Activated T-cell treated with anti-CD3 and anti-CD28 coated beads, Interleukin-2, amount 50 U/mL, for 24 hours (primary cell): Measurements from ENCODE around the gene CSNK2A1.
"Not testable (repeated sequence)": the region's sequence is repeated elsewhere in the genome, so short reads cannot be mapped to it uniquely, and the experiment has no call there.

Experiments
- DNase-seq: peaks from one replicate; pipeline ENCODE4 v3.0.0-alpha.2; 2020
- H3K27ac Mint-ChIP-seq: 2 replicates; pipeline ENCODE4 v1.8.0; 2020; ENCODE audit warnings: mild to moderate bottlenecking, mixed read lengths
- H3K27me3 Mint-ChIP-seq: 2 replicates; pipeline ENCODE4 v1.8.0; 2020; ENCODE audit warnings: mixed read lengths
- H3K36me3 Mint-ChIP-seq: 2 replicates; pipeline ENCODE4 v1.8.0; 2020; ENCODE audit warnings: low read depth, mixed read lengths
- H3K4me1 Mint-ChIP-seq: 2 replicates; pipeline ENCODE4 v1.8.0; 2020; ENCODE audit warnings: low read depth, mixed read lengths
- H3K4me3 Mint-ChIP-seq: 2 replicates; pipeline ENCODE4 v1.8.0; 2020; ENCODE audit warnings: mild to moderate bottlenecking, moderate library complexity, mixed read lengths
- H3K9me3 Mint-ChIP-seq: 2 replicates; pipeline ENCODE4 v1.8.0; 2020; ENCODE audit warnings: mixed read lengths

Gene CSNK2A1

DNA sequence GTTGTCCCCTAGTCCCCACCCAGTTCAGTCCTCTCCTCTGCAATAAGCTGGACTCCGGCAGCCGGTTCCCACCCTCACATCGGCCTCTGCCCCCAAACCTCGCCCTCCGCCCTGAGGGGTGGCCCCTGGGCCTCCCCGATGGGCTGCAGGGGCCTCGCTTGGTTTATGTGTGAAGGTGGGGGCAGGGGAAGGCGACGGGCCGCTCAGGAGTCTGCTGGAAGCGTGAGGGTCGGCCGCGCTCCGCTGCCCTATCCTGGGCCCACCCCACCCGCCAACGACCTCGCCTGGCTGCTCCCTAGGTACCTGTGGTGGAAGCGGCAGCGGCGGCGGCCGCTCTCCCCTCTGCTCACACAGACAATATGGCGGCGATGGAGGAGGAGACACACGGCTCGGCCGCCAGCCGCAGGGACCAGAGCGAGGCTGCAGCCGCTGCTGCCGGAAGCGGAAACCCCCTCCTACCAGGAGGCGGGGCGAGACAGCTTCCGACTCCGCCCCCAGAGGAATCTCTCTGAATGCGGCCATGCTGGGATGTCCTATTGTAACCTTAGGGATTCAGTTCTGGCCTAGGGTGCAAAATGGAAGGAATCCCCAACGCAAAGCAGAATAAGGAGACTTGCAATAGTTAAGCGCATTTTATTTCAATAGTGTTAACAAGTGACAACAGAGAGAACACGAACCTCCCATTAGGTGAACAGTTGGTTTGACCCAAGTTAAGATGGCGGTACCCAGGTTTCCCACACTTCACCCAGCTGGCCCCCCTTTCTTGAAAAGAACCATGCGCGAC, at the start of gene CSNK2A1:
Gene CSNK2A1, minus strand, starts transcription at position 422 of the 784 bp plus-strand sequence. CDS start 35,239 bp downstream, outside the sequence.
- H3K27ac Mint-ChIP-seq, result peak within 1 kb of the TSS; percentile 98

DNA sequence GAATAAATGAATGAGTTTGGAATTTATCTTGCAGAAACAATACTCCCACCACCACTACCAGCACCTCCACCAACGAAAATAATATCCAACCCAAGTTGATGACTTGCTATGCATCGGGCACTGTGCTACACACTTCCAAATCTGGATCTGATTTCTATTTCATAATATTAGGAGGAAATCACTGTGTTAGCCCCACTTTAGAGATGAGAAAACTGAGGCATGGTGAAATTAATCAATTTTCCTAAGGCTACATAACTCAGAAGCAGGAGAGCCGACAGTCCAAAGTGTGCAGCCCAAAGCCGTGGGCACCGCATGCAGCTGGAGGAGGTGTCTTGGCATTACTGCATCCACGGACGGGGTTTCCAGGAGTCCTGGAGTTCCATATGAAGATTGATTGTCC, 48.9 kb upstream of the CSNK2A1 start:
- Mint-ChIP-seq H3K27me3 (peaks cover 24% of the 10 kb centered on the region), H3K9me3 (no peaks in the 10 kb centered on the region), H3K36me3 (no peaks in the 10 kb centered on the region), H3K27ac (no peak overlapping the region), H3K4me1 (peaks cover 10% of the 10 kb centered on the region), H3K4me3 (no peak overlapping the region)
- no peak for DNase-seq

More for the DNA sequence above, at the start of gene CSNK2A1:
- peak; percentile 98 for DNase-seq
- Mint-ChIP-seq H3K4me1 (peaks cover 54% of the 10 kb centered on the region), H3K27me3 (no peaks in the 10 kb centered on the region), H3K36me3 (peaks cover 45% of the 10 kb centered on the region), H3K4me3 (peak within 1 kb of the TSS; percentile 87), H3K9me3 (peaks cover 6% of the 10 kb centered on the region)

DNA sequence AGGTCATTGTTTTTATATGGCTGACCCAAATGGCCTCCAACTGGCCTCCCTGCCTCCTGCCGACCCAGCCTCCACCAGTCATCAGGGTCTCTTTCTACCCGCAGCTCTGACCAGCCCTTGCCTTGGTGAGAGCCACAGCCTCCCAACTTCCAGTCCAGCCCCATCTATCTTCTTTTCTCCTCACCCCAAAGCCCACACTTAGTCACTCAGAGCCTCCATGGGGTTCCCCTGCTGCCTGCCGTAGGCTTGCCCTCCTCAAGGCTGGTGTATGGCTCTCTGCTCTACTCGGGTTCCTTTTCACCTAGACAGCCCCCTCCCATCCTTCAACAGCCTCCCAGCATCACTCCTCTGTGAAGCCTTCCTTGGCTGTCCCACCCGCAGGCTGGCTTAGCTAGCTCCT, 48.4 kb upstream of the CSNK2A1 start:
- no peaks in the 10 kb centered on the region for H3K9me3 Mint-ChIP-seq
- no peaks in the 10 kb centered on the region for H3K36me3 Mint-ChIP-seq
- DNase-seq, result no peak
- H3K27me3 Mint-ChIP-seq, result peaks cover 24% of the 10 kb centered on the region
- H3K4me1 Mint-ChIP-seq, result peaks cover 10% of the 10 kb centered on the region
- no peak overlapping the region for H3K4me3 Mint-ChIP-seq
- no peak overlapping the region for H3K27ac Mint-ChIP-seq

DNA sequence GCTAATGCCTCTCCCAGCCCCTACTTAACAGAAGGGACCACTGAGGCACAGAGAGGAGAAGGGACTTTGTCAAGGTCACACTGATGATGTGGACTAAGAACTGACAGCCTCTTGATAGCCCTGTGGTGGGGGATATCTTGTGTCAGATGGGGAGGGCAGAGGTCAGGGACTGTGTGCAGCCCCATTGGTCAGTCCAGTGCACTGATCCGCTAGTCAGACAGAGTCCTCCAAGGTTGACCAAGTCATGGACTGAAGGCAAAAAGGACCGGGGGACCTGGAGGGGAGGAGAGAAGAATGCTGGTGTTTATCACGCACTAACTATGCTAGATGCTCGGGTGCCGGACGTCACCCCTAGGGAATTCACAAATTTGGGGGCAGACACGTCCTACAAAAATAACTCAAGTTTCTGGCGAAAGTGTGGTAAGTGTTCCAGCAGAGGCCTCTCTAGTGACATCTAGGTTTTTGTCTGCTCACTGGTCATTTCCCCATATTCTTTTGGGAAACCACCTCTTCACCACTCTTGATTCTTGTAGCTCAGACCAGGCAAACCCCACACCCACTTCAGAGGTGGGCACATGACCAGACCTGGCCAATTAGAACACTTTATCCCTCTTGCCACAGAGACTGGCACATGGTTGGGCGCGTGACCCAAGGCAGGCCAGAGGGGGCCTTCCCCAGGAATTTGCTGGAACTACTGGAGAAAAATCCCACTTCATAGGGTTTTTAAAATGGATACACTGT, 45.5 kb upstream of the CSNK2A1 start:
- H3K4me3 Mint-ChIP-seq, result no peak overlapping the region
- no peaks in the 10 kb centered on the region for H3K36me3 Mint-ChIP-seq
- peaks cover 24% of the 10 kb centered on the region for H3K27me3 Mint-ChIP-seq
- no peak overlapping the region for H3K27ac Mint-ChIP-seq
- no peaks in the 10 kb centered on the region for H3K9me3 Mint-ChIP-seq
- H3K4me1 Mint-ChIP-seq, result peaks cover 10% of the 10 kb centered on the region
- DNase-seq, result no peak

DNA sequence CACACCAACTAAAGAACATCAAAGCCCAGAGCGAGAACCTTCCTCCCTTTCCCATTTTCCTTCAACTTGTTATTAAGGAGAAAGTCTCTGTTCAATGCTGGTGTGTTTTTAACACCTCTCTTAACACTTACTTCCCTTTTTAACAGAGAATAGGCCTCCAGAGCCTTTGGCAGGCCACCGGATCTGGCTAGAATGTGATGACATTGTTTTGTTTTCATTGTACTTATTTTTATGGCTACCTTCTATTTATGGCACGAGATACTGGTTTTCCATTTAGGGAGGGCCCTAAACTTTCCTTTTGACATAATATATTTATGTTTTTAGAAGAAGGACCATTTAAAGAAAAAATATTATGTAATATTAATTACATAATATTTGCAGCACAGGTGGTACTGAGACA, 44.9 kb upstream of the CSNK2A1 start:
- DNase-seq, result no peak
- H3K4me3 Mint-ChIP-seq, result no peak overlapping the region
- H3K27ac Mint-ChIP-seq, result no peak overlapping the region
- peaks cover 22% of the 10 kb centered on the region for H3K27me3 Mint-ChIP-seq
- no peaks in the 10 kb centered on the region for H3K36me3 Mint-ChIP-seq
- H3K9me3 Mint-ChIP-seq, result no peaks in the 10 kb centered on the region
- peaks cover 10% of the 10 kb centered on the region for H3K4me1 Mint-ChIP-seq

DNA sequence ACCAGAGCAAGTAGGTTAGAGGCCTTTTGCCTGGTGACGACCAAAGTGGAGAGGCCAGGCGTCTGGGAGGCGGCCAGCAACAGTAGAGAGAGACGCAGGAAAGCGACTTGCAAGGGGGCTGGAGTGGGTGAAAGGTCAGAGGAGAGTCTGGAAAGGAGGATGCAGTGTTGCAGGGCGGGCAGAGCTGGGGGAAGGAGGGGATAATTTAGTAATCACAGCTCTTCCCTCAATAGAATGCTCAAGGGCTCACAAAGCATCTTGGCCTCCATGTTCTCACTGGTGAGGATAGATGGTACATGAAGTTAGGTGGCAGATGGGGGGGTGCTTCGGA, 41.3 kb upstream of the CSNK2A1 start:
- Mint-ChIP-seq H3K4me3 (no peak overlapping the region), H3K36me3 (no peaks in the 10 kb centered on the region), H3K27me3 (peaks cover 14% of the 10 kb centered on the region), H3K9me3 (no peaks in the 10 kb centered on the region), H3K27ac (no peak overlapping the region), H3K4me1 (no peaks in the 10 kb centered on the region)
- no peak for DNase-seq

DNA sequence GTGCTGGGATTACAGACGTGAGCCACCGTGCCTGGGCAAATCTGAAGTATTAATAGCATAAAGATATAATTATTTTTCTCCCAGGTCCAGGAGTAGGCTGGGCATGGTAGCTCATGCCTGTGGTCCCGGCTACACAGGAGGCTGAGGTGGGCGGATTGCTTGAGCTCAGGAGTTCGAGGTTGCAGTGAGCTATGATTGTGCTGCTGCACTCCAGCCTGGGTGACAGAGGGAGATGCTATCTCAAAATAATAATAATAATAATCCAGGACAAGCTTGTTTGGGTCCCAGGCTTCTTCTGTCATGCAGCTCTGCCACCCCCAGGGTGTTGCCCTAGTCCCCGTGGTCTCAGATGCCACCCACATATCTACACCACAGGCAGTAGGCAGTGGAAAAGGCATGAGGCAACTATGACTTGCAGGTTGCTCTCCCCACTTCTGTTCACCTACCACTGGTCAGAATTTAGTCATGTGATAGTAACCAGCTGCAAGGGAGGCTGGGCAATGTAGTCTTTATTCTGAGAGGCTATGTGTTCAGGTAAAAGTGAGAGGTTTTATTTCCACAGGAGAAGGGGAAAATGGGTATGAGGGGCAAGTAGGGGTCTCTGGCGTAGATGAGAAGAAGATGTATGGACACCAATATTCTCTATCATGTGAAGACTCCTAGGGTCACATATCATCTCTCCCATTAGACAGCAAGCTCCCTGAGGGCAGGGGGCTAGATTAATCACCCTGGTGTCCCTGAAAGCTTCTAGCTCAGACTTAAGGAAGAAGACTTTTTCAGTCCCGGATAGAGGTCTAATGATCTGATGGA, 40.8 kb upstream of the CSNK2A1 start:
- H3K27me3 Mint-ChIP-seq, result peaks cover 11% of the 10 kb centered on the region
- no peaks in the 10 kb centered on the region for H3K4me1 Mint-ChIP-seq
- no peak for DNase-seq
- no peaks in the 10 kb centered on the region for H3K36me3 Mint-ChIP-seq
- no peak overlapping the region for H3K4me3 Mint-ChIP-seq
- H3K27ac Mint-ChIP-seq, result no peak overlapping the region
- H3K9me3 Mint-ChIP-seq, result no peaks in the 10 kb centered on the region

DNA sequence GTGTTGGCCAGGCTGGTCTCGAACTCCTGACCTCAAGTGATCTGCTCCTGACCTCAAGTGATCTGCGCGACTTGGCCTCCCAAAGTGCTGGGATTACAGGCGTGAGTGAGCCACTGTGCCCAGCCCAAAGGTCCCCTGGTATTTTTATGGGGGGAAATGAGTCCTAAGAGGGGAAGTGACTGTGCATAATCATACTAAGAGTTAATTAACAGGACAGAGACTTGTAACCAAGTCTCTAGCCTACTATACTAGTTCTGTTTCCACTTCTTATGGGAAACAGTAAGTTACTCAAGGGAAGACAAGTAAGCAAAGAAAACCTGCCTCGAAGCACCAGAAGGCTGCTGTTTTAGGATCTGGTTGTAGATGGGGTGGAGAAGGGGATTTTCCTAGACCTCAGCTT, 38.6 kb upstream of the CSNK2A1 start:
- H3K4me1 Mint-ChIP-seq, result no peaks in the 10 kb centered on the region
- no peaks in the 10 kb centered on the region for H3K36me3 Mint-ChIP-seq
- no peak for DNase-seq
- no peaks in the 10 kb centered on the region for H3K9me3 Mint-ChIP-seq
- H3K27me3 Mint-ChIP-seq, result peaks cover 5% of the 10 kb centered on the region
- no peak overlapping the region for H3K27ac Mint-ChIP-seq
- no peak overlapping the region for H3K4me3 Mint-ChIP-seq

DNA sequence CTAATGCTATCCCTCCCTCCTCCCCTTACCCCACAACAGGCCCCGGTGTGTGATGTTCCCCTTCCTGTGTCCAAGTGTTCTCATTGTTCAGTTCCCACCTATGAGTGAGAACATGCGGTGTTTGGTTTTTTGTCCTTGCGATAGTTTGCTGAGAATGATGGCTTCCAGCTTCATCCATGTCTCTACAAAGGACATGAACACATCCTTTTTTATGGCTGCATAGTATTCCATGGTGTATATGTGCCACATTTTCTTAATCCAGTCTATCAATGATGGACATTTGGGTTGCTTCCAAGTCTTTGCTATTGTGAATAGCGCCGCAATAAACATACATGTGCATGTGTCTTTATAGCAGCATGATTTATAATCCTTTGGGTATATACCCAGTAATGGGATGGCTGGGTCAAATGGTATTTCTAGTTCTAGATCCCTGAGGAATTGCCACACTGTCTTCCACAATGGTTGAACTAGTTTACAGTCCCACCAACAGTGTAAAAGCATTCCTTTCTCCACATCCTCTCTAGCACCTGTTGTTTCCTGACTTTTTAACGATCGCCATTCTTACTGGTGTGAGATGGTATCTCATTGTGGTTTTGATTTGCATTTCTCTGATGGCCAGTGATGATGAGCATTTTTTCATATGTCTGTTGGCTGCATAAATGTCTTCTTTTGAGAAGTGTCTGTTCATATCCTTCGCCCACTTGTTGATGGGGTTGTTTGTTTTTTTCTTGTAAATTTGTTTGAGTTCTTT, 35.5 kb upstream of the CSNK2A1 start:
- not testable (repeated sequence) for H3K9me3 Mint-ChIP-seq, H3K4me3 Mint-ChIP-seq, H3K27ac Mint-ChIP-seq, H3K36me3 Mint-ChIP-seq, H3K4me1 Mint-ChIP-seq, DNase-seq
- H3K27me3 Mint-ChIP-seq, result peaks cover 12% of the 10 kb centered on the region

DNA sequence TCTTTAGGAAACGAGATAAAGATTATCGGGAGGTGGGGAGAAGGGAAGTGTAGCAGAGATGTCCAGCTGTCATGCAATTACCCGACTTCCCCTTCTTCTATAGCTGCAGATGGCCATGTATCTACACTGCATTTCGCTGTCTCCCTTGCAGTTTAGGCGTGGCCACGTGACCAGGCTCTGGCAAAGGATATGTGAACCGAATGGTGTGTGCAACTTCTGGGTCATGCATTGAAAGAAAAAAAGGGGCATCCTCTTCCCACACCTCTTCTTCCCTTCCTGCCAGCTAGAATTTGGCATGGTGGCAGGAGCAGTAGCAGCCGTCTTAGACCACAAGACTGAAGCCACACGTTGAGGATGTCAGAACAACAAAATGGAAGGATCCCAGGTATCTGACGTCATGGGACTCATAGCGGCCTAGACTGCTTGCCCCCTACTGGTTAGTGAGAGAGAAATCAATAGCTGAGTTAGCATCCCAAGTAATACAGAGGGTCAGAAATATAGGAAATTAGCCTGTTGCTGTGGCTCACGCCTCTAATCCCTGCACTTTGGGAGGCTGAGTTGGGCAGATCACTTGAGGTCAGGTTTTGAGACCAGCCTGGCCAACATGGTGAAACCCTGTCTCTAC, 33.7 kb upstream of the CSNK2A1 start:
- Mint-ChIP-seq H3K27me3 (peaks cover 26% of the 10 kb centered on the region), H3K4me1 (no peaks in the 10 kb centered on the region), H3K27ac (no peak overlapping the region), H3K4me3 (no peak overlapping the region), H3K9me3 (no peaks in the 10 kb centered on the region), H3K36me3 (no peaks in the 10 kb centered on the region)
- DNase-seq, result no peak

DNA sequence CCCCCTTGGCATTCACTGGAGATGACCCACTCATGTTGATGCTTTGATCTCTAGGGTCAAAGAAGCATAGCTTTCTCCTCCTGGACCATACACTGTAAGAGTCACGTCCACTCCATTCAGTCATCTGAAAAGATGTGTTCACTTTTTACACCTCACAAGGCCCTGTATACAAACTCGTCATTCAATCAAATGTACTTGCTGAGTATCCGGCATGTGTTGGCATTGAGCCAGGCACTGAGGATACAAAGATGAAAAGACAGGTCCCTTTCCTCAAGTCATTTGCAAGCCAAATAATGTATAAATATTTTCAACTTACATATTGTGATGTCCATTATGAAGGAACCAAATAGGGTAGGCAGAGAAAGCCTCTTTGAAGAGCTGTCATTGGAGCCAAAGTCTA, 32.6 kb upstream of the CSNK2A1 start:
- Mint-ChIP-seq H3K9me3 (no peaks in the 10 kb centered on the region), H3K4me3 (no peak overlapping the region), H3K27ac (no peak overlapping the region), H3K4me1 (no peaks in the 10 kb centered on the region), H3K36me3 (no peaks in the 10 kb centered on the region), H3K27me3 (peaks cover 33% of the 10 kb centered on the region)
- no peak for DNase-seq

DNA sequence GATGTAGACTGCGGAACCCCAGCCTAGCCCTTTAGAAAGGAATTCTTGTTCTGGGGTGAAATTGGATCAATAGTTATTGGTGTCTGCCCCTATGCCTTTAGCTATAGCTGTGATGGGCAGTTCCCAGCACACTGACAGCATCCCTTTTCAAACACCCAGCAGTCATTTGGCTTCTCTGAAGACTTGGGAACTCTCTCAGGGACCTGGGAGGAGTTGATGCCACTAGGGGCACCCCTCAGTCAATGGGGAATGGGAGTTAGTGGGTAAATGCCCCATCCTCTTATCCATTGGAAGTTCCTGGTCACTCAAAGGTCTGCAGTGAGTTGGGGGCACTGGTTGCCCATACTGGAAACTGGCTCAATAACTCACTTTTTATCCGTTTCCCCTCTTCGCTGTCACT, 31.6 kb upstream of the CSNK2A1 start:
- H3K4me3 Mint-ChIP-seq, result no peak overlapping the region
- no peaks in the 10 kb centered on the region for H3K9me3 Mint-ChIP-seq
- DNase-seq, result no peak
- peaks cover 35% of the 10 kb centered on the region for H3K27me3 Mint-ChIP-seq
- H3K4me1 Mint-ChIP-seq, result no peaks in the 10 kb centered on the region
- H3K36me3 Mint-ChIP-seq, result no peaks in the 10 kb centered on the region
- H3K27ac Mint-ChIP-seq, result no peak overlapping the region

DNA sequence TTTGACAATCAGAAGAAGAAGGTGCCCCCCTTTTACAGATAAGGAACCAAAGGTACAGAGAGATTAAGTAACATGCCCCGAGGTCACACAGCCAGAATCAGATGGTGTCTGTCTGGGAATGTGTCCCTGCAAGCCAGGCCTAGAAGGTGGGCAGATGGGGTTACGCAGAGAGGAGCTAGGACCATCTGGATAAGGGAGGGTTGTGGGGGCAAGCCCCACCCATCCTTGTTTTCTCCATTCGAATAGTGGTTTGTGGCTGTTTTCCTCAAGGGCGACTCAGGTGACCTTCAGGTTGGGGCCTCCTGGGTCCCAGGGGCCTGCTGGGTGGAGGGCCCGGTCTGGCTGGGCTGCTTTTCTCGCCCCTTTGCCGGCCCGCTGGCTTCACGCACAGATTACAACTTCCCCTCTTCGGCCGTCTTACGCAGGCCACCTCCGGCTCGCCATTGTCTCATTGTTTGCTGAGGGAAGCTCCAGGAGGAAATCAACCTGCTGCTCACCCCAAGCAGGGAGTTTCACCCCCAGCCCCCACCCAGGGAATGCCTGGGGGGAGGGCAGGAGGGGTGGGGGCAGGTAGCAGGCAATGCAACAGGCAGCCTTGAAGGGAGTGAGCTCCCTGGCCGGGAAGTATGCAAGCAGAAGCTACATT, 30.8 kb upstream of the CSNK2A1 start:
- Mint-ChIP-seq H3K4me1 (no peaks in the 10 kb centered on the region), H3K36me3 (no peaks in the 10 kb centered on the region), H3K27ac (no peak overlapping the region), H3K9me3 (no peaks in the 10 kb centered on the region), H3K4me3 (no peak overlapping the region), H3K27me3 (peaks cover 40% of the 10 kb centered on the region)
- DNase-seq, result no peak
